ENCODE measurements around the gene MAP3K20.

MAP3K20 gene

GRCh38 chr2:173075056-173075780, 428 bp upstream of the MAP3K20 start:
- H3K36me3 ChIP-seq (ENCODE audit: control insufficient read depth, insufficient read depth, low read length) = no peaks in the 10 kb centered on the region
- H3K27ac ChIP-seq (ENCODE audit: low read depth, low read length) = no peak overlapping the region
- H3K4me1 ChIP-seq (ENCODE audit: control insufficient read depth, insufficient read depth, low read length) = peaks cover 4% of the 10 kb centered on the region; the same call in 1 of the 2 replicates
- H3K9ac ChIP-seq (ENCODE audit: low read length) = peak overlapping the region; percentile 73
- H3K9me3 ChIP-seq (ENCODE audit: control insufficient read depth, insufficient read depth, low read depth, low read length) = 0 out of 2 replicates have a peak, but pooled peaks cover 2% of the 10 kb centered on the region
- peak overlapping the region; percentile 76 for H3K4me3 ChIP-seq (ENCODE audit: low read depth, low read length)
- H3K27me3 ChIP-seq (ENCODE audit: control insufficient read depth, insufficient read depth, low read length) = peaks cover 8% of the 10 kb centered on the region; the same call in 1 of the 2 replicates

GRCh38 chr2:173076581-173077345, 1.1 kb downstream of the MAP3K20 start:
- H3K4me3 ChIP-seq (ENCODE audit: low read depth, low read length) = peak overlapping the region; percentile 76
- peaks cover 8% of the 10 kb centered on the region; the same call in 1 of the 2 replicates for H3K27me3 ChIP-seq (ENCODE audit: control insufficient read depth, insufficient read depth, low read length)
- no peak overlapping the region; the same call in 1 of the 2 replicates for H3K27ac ChIP-seq (ENCODE audit: low read depth, low read length)
- H3K9me3 ChIP-seq (ENCODE audit: control insufficient read depth, insufficient read depth, low read depth, low read length) = 0 out of 2 replicates have a peak, but pooled peaks cover 2% of the 10 kb centered on the region
- no peaks in the 10 kb centered on the region for H3K36me3 ChIP-seq (ENCODE audit: control insufficient read depth, insufficient read depth, low read length)
- peak overlapping the region; percentile 73 for H3K9ac ChIP-seq (ENCODE audit: low read length)
- peaks cover 4% of the 10 kb centered on the region; the same call in 1 of the 2 replicates for H3K4me1 ChIP-seq (ENCODE audit: control insufficient read depth, insufficient read depth, low read length)

GRCh38 chr2:173077506-173078177, 2.0 kb downstream of the MAP3K20 start:
- Histone ChIP-seq H3K9ac (ENCODE audit: low read length) (no peak overlapping the region), H3K4me1 (ENCODE audit: control insufficient read depth, insufficient read depth, low read length) (peaks cover 4% of the 10 kb centered on the region; the same call in 1 of the 2 replicates), H3K9me3 (ENCODE audit: control insufficient read depth, insufficient read depth, low read depth, low read length) (0 out of 2 replicates have a peak, but pooled peaks cover 2% of the 10 kb centered on the region), H3K4me3 (ENCODE audit: low read depth, low read length) (no peak overlapping the region), H3K27ac (ENCODE audit: low read depth, low read length) (no peak overlapping the region), H3K27me3 (ENCODE audit: control insufficient read depth, insufficient read depth, low read length) (peaks cover 8% of the 10 kb centered on the region; the same call in 1 of the 2 replicates), H3K36me3 (ENCODE audit: control insufficient read depth, insufficient read depth, low read length) (no peaks in the 10 kb centered on the region)

- no peak overlapping the region for H3K4me3 ChIP-seq (ENCODE audit: low read depth, low read length)
- no peak overlapping the region for H3K27ac ChIP-seq (ENCODE audit: low read depth, low read length)
- H3K36me3 ChIP-seq (ENCODE audit: control insufficient read depth, insufficient read depth, low read length) = no peaks in the 10 kb centered on the region
- H3K9ac ChIP-seq (ENCODE audit: low read length) = no peak overlapping the region
- H3K4me1 ChIP-seq (ENCODE audit: control insufficient read depth, insufficient read depth, low read length) = peaks cover 4% of the 10 kb centered on the region; the same call in 1 of the 2 replicates
- peaks cover 8% of the 10 kb centered on the region; the same call in 1 of the 2 replicates for H3K27me3 ChIP-seq (ENCODE audit: control insufficient read depth, insufficient read depth, low read length)
- H3K9me3 ChIP-seq (ENCODE audit: control insufficient read depth, insufficient read depth, low read depth, low read length) = 0 out of 2 replicates have a peak, but pooled peaks cover 2% of the 10 kb centered on the region
Observed at GRCh38 chr2:173079141-173079540, 3.5 kb downstream of the MAP3K20 start.

GRCh38 chr2:173079973-173080860, 4.6 kb downstream of the MAP3K20 start:
- Histone ChIP-seq H3K27me3 (ENCODE audit: control insufficient read depth, insufficient read depth, low read length) (0 out of 2 replicates have a peak, but pooled peaks cover 3% of the 10 kb centered on the region), H3K9me3 (ENCODE audit: control insufficient read depth, insufficient read depth, low read depth, low read length) (0 out of 2 replicates have a peak, but pooled peaks cover 2% of the 10 kb centered on the region), H3K27ac (ENCODE audit: low read depth, low read length) (no peak overlapping the region), H3K4me1 (ENCODE audit: control insufficient read depth, insufficient read depth, low read length) (peaks cover 4% of the 10 kb centered on the region; the same call in 1 of the 2 replicates), H3K9ac (ENCODE audit: low read length) (no peak overlapping the region), H3K36me3 (ENCODE audit: control insufficient read depth, insufficient read depth, low read length) (no peaks in the 10 kb centered on the region), H3K4me3 (ENCODE audit: low read depth, low read length) (no peak overlapping the region)

- Histone ChIP-seq H3K27me3 (ENCODE audit: control insufficient read depth, insufficient read depth, low read length) (no peaks in the 10 kb centered on the region), H3K27ac (ENCODE audit: low read depth, low read length) (no peak overlapping the region), H3K4me1 (ENCODE audit: control insufficient read depth, insufficient read depth, low read length) (peaks cover 7% of the 10 kb centered on the region; the same call in 1 of the 2 replicates), H3K9me3 (ENCODE audit: control insufficient read depth, insufficient read depth, low read depth, low read length) (no peaks in the 10 kb centered on the region), H3K4me3 (ENCODE audit: low read depth, low read length) (no peak overlapping the region), H3K9ac (ENCODE audit: low read length) (no peak overlapping the region), H3K36me3 (ENCODE audit: control insufficient read depth, insufficient read depth, low read length) (no peaks in the 10 kb centered on the region)
Observed at GRCh38 chr2:173086518-173087213, 11.0 kb downstream of the MAP3K20 start.

- Histone ChIP-seq H3K4me1 (ENCODE audit: control insufficient read depth, insufficient read depth, low read length) (peaks cover 7% of the 10 kb centered on the region; the same call in 1 of the 2 replicates), H3K9ac (ENCODE audit: low read length) (no peak overlapping the region), H3K27ac (ENCODE audit: low read depth, low read length) (no peak overlapping the region)
Observed at GRCh38 chr2:173087214-173087581, 11.6 kb downstream of the MAP3K20 start.

GRCh38 chr2:173087793-173088496, 12.3 kb downstream of the MAP3K20 start:
- Histone ChIP-seq H3K4me1 (ENCODE audit: control insufficient read depth, insufficient read depth, low read length) (peaks cover 7% of the 10 kb centered on the region; the same call in 1 of the 2 replicates), H3K9ac (ENCODE audit: low read length) (no peak overlapping the region), H3K36me3 (ENCODE audit: control insufficient read depth, insufficient read depth, low read length) (no peaks in the 10 kb centered on the region), H3K27me3 (ENCODE audit: control insufficient read depth, insufficient read depth, low read length) (no peaks in the 10 kb centered on the region), H3K9me3 (ENCODE audit: control insufficient read depth, insufficient read depth, low read depth, low read length) (no peaks in the 10 kb centered on the region), H3K4me3 (ENCODE audit: low read depth, low read length) (no peak overlapping the region), H3K27ac (ENCODE audit: low read depth, low read length) (no peak overlapping the region)

More at GRCh38 chr2:173087214-173087581, 11.6 kb downstream of the MAP3K20 start:
- Histone ChIP-seq H3K27me3 (ENCODE audit: control insufficient read depth, insufficient read depth, low read length) (no peaks in the 10 kb centered on the region), H3K9me3 (ENCODE audit: control insufficient read depth, insufficient read depth, low read depth, low read length) (no peaks in the 10 kb centered on the region), H3K4me3 (ENCODE audit: low read depth, low read length) (no peak overlapping the region), H3K36me3 (ENCODE audit: control insufficient read depth, insufficient read depth, low read length) (no peaks in the 10 kb centered on the region)

GRCh38 chr2:173090276-173090877, 14.7 kb downstream of the MAP3K20 start:
- Histone ChIP-seq H3K27ac (ENCODE audit: low read depth, low read length) (no peak overlapping the region), H3K36me3 (ENCODE audit: control insufficient read depth, insufficient read depth, low read length) (no peaks in the 10 kb centered on the region), H3K4me1 (ENCODE audit: control insufficient read depth, insufficient read depth, low read length) (peaks cover 7% of the 10 kb centered on the region; the same call in 1 of the 2 replicates), H3K9ac (ENCODE audit: low read length) (no peak overlapping the region), H3K9me3 (ENCODE audit: control insufficient read depth, insufficient read depth, low read depth, low read length) (no peaks in the 10 kb centered on the region), H3K4me3 (ENCODE audit: low read depth, low read length) (no peak overlapping the region), H3K27me3 (ENCODE audit: control insufficient read depth, insufficient read depth, low read length) (no peaks in the 10 kb centered on the region)
